ENCODE data around the gene ERC1. TPM values are rescaled to one million over a fixed set of nuclear protein-coding genes. Genes with fewer than 3 reads are reported as not detected.

The ERC1 gene
- total and polyA plus RNA-seq, 4 donors = 7.4 to 78.2 (median 39.8) TPM

DNA sequence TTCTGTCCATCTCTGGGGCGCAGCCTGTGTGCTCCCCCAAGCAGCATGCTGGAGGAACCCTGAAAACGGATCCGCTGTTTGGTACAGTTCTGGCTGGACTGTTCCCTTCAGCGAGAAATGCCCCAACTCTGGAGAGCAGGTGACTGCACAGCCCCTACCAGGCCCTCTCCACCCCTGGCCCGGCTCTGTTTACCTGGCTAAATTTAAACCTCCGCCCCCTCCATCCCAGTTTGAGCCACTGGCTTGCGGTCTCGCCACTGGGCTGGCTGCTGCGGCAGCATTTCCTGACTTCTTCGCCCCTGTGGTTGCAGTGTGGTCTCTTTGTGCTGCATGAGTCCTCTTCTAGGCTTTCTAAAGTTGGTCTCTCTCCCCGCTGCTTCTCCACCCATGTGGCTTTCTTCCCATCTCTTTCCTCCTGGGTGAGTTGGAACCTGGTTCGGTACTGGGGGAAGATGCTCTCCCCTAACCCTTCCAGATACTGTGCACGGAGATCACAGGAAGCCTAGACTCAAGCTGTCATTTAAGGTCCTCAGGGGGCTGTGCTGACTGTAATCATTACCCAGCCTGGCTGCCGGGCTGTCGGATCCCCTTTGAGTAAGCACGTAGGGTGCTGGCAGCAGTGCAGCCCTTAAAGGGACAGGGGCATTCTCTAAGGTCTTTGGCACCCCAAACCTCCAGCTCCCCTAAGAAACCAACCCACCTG is 542.7 kb downstream of the ERC1 start:
- Histone ChIP-seq H3K9ac (ENCODE audit: insufficient read depth in 1 of 2, low read length in 2 of 2) (no peak overlapping the region), H3K4me1 (ENCODE audit: control insufficient read depth in 5 of 5, insufficient read depth in 5 of 5, low read length in 5 of 5) (peaks cover 0 to 35% (median 0%) of the 10 kb centered on the region in 5 donors), H3K27me3 (ENCODE audit: control insufficient read depth in 3 of 3, insufficient read depth in 3 of 3, low read length in 2 of 3) (peaks cover 0 to 10% (median 2%) of the 10 kb centered on the region in 3 donors), H3K36me3 (ENCODE audit: control insufficient read depth in 4 of 4, insufficient read depth in 4 of 4, low read length in 4 of 4) (no peaks in the 10 kb centered on the region), H3K4me3 (no peak overlapping the region), H3K9me3 (ENCODE audit: control insufficient read depth in 4 of 4, insufficient read depth in 3 of 4, low read length in 3 of 4) (no peaks in the 10 kb centered on the region), H3K27ac (ENCODE audit: low read depth in 1 of 2, low read length in 1 of 2) (no peak overlapping the region)
- DNase-seq (peak in 2 of 3 donors; percentile 26 to 27), ATAC-seq (ENCODE audit: insufficient read depth, low FRiP score) (no peak)
- WGBS, 2 donors = 26 to 44% methylated on average over 16 of the region's 16 CpGs
- TF ChIP-seq, protein P1, sequence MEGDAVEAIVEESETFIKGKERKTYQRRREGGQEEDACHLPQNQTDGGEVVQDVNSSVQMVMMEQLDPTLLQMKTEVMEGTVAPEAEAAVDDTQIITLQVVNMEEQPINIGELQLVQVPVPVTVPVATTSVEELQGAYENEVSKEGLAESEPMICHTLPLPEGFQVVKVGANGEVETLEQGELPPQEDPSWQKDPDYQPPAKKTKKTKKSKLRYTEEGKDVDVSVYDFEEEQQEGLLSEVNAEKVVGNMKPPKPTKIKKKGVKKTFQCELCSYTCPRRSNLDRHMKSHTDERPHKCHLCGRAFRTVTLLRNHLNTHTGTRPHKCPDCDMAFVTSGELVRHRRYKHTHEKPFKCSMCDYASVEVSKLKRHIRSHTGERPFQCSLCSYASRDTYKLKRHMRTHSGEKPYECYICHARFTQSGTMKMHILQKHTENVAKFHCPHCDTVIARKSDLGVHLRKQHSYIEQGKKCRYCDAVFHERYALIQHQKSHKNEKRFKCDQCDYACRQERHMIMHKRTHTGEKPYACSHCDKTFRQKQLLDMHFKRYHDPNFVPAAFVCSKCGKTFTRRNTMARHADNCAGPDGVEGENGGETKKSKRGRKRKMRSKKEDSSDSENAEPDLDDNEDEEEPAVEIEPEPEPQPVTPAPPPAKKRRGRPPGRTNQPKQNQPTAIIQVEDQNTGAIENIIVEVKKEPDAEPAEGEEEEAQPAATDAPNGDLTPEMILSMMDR (IDR thresholded peaks at IDR 0.05; ENCODE audit: control extremely low read depth, extremely low read depth) = no peak

- Histone ChIP-seq H3K9ac (ENCODE audit: insufficient read depth in 1 of 2, low read length in 2 of 2) (no peak overlapping the region), H3K4me3 (no peak overlapping the region), H3K36me3 (ENCODE audit: control insufficient read depth in 4 of 4, insufficient read depth in 4 of 4, low read length in 4 of 4) (no peaks in the 10 kb centered on the region), H3K27me3 (ENCODE audit: control insufficient read depth in 3 of 3, insufficient read depth in 3 of 3, low read length in 2 of 3) (peaks cover 0 to 7% (median 2%) of the 10 kb centered on the region in 3 donors), H3K4me1 (ENCODE audit: control insufficient read depth in 5 of 5, insufficient read depth in 5 of 5, low read length in 5 of 5) (peaks cover 0 to 27% (median 0%) of the 10 kb centered on the region in 5 donors), H3K9me3 (ENCODE audit: control insufficient read depth in 4 of 4, insufficient read depth in 3 of 4, low read length in 3 of 4) (no peaks in the 10 kb centered on the region), H3K27ac (ENCODE audit: low read depth in 1 of 2, low read length in 1 of 2) (no peak overlapping the region)
- DNase-seq = no peak
- WGBS, 2 donors = 52 to 65% methylated on average over 3 of the region's 3 CpGs
- no peak for ATAC-seq (ENCODE audit: insufficient read depth, low FRiP score)
- TF ChIP-seq, protein P1 (IDR thresholded peaks at IDR 0.05; ENCODE audit: control extremely low read depth, extremely low read depth) = no peak
Measured at GRCh38 chr12:1534748-1535147, 543.7 kb downstream of the ERC1 start.

DNA sequence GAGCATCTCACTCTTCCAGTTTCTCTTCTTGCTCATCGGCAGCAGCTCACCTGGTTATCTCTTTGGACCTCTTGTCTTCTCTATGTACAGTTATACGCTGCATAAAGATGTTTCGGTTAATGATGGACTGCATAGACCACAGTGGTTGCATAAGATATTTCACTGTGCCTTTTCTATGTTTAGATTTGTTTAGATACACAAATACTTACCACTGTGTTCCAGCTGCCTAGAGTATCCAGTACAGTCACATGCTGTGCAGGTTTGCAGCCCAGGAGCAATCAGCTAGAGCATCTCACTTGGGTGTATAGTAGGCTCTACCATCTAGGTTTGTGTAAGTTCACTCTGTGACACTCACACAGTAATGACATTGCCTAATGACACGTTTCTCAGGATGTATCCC is 545.8 kb downstream of the ERC1 start:
- DNase-seq (no peak), ATAC-seq (ENCODE audit: insufficient read depth, low FRiP score) (no peak)
- no peak overlapping the region for H3K27ac ChIP-seq (ENCODE audit: low read depth in 1 of 2, low read length in 1 of 2)
- H3K27me3 ChIP-seq (ENCODE audit: control insufficient read depth in 3 of 3, insufficient read depth in 3 of 3, low read length in 2 of 3) = peaks cover 0 to 7% (median 2%) of the 10 kb centered on the region in 3 donors
- H3K4me3 ChIP-seq = no peak overlapping the region
- TF ChIP-seq, protein P1 (IDR thresholded peaks at IDR 0.05; ENCODE audit: control extremely low read depth, extremely low read depth) = no peak
- H3K36me3 ChIP-seq (ENCODE audit: control insufficient read depth in 4 of 4, insufficient read depth in 4 of 4, low read length in 4 of 4) = peaks cover 0 to 2% (median 0%) of the 10 kb centered on the region in 4 donors
- peaks cover 0 to 21% (median 0%) of the 10 kb centered on the region in 5 donors for H3K4me1 ChIP-seq (ENCODE audit: control insufficient read depth in 5 of 5, insufficient read depth in 5 of 5, low read length in 5 of 5)
- H3K9ac ChIP-seq (ENCODE audit: insufficient read depth in 1 of 2, low read length in 2 of 2) = no peak overlapping the region
- H3K9me3 ChIP-seq (ENCODE audit: control insufficient read depth in 4 of 4, insufficient read depth in 3 of 4, low read length in 3 of 4) = no peaks in the 10 kb centered on the region
- WGBS, 2 donors = 81 to 85% methylated on average over 4 of the region's 4 CpGs

Measured in lung (tissue), 12 donors.